K562 (cell line): Measurements from ENCODE around the gene RAPSN.

Experiments used
- CCNT2 ChIP-seq: IDR thresholded peaks from 2 replicates; pipeline ENCODE4 v1.6.1; 2011; ENCODE audit warnings: borderline replicate concordance, low read depth, mild to moderate bottlenecking, moderate library complexity, mixed read lengths, low read length; ENCODE audit not compliant: insufficient read length; ENCODE audit errors: extremely low read depth
- FIP1L1 ChIP-seq: fragments of 200-400 bp; formaldehyde crosslinking; IDR thresholded peaks from 2 replicates; pipeline ENCODE4 v1.6.1; 2018; ENCODE audit warnings: mild to moderate bottlenecking, low read depth, low read length; ENCODE audit not compliant: poor library complexity, severe bottlenecking
- IRF1 ChIP-seq: sonication (generic); formaldehyde crosslinking; IDR thresholded peaks from 2 replicates; pipeline ENCODE4 v1.8.0; 2022; ENCODE audit warnings: missing genetic modification reagents, mild to moderate bottlenecking, borderline replicate concordance
- KDM1A ChIP-seq, 2 experiments: fragments of 450-650 bp; IDR thresholded peaks; 2 replicates each; pipeline ENCODE4 v1.6.1; 2016; ENCODE audit warnings: mild to moderate bottlenecking in 2 of 2
- L3MBTL2 ChIP-seq: fragments of 450-650 bp; IDR thresholded peaks from 2 replicates; pipeline ENCODE4 v1.6.1; 2016; ENCODE audit warnings: mild to moderate bottlenecking, moderate library complexity
- NFIC ChIP-seq: fragments of 450-650 bp; IDR thresholded peaks from 2 replicates; pipeline ENCODE4 v1.6.1; 2017; ENCODE audit warnings: mild to moderate bottlenecking, inconsistent platforms
- RAD21 ChIP-seq, 2 experiments: fragments of 250-450 bp in 1 of 2; fragments of 450-650 bp in 1 of 2; sonication (Bioruptor Pico) in 1 of 2; formaldehyde crosslinking in 1 of 2; IDR thresholded peaks in 1 of 2; conservative IDR thresholded peaks in 1 of 2; 2 replicates each; pipeline versions ENCODE4 v1.4.0 to v1.8.0; 2020 to 2022; ENCODE audit warnings: mild to moderate bottlenecking in 2 of 2, moderate library complexity in 1 of 2
- TAF1 ChIP-seq: IDR thresholded peaks from 2 replicates; pipeline ENCODE4 v1.6.1; 2011; ENCODE audit warnings: mild to moderate bottlenecking, low read length, moderate library complexity; ENCODE audit not compliant: insufficient read depth, control insufficient read depth, severe bottlenecking; ENCODE audit errors: extremely low read depth
- TCF7 ChIP-seq: sonication (generic); IDR thresholded peaks from 2 replicates; pipeline ENCODE4 v1.6.1; 2016; ENCODE audit warnings: antibody characterized with exemption, borderline replicate concordance
- ZNF175 ChIP-seq: fragments of 200-800 bp; sonication (Bioruptor generic); IDR thresholded peaks from 2 replicates; pipeline ENCODE4 v1.6.1; 2016; ENCODE audit warnings: low read depth, mild to moderate bottlenecking, missing genetic modification characterization, missing compliant biosample characterization
- ZNF589 ChIP-seq: fragments of 200-800 bp; sonication (Bioruptor generic); IDR thresholded peaks from 2 replicates; pipeline ENCODE4 v1.6.1; 2016; ENCODE audit warnings: low read depth, missing genetic modification characterization, missing compliant biosample characterization
- TF ChIP-seq, protein P1 (sequence below), 2 experiments: fragments of 450-650 bp; formaldehyde crosslinking in 1 of 2; IDR thresholded peaks; 2 replicates each; pipeline versions ENCODE4 v1.4.0 to v1.6.1; 2014 to 2020; ENCODE audit warnings: mild to moderate bottlenecking in 2 of 2, borderline replicate concordance in 1 of 2, low read depth in 1 of 2

GRCh38 chr11:47442514-47442913 is 6.4 kb downstream of the RAPSN start:
- TF ChIP-seq KDM1A (IDR thresholded peaks at IDR 0.05) (no peak), TCF7 (no peak), ZNF175 (CRISPR knock-in tag) (no peak), ZNF589 (no peak), IRF1 (CRISPR knock-in tag) (no peak), FIP1L1 (no peak), CCNT2 (no peak), NFIC (no peak), RAD21 (CRISPR knock-in tag; conservative IDR thresholded peaks at IDR 0.05 in 1 of 2, IDR thresholded peaks at IDR 0.05 in 1 of 2) (no peak), L3MBTL2 (no peak), TAF1 (no peak)
- TF ChIP-seq, protein P1, sequence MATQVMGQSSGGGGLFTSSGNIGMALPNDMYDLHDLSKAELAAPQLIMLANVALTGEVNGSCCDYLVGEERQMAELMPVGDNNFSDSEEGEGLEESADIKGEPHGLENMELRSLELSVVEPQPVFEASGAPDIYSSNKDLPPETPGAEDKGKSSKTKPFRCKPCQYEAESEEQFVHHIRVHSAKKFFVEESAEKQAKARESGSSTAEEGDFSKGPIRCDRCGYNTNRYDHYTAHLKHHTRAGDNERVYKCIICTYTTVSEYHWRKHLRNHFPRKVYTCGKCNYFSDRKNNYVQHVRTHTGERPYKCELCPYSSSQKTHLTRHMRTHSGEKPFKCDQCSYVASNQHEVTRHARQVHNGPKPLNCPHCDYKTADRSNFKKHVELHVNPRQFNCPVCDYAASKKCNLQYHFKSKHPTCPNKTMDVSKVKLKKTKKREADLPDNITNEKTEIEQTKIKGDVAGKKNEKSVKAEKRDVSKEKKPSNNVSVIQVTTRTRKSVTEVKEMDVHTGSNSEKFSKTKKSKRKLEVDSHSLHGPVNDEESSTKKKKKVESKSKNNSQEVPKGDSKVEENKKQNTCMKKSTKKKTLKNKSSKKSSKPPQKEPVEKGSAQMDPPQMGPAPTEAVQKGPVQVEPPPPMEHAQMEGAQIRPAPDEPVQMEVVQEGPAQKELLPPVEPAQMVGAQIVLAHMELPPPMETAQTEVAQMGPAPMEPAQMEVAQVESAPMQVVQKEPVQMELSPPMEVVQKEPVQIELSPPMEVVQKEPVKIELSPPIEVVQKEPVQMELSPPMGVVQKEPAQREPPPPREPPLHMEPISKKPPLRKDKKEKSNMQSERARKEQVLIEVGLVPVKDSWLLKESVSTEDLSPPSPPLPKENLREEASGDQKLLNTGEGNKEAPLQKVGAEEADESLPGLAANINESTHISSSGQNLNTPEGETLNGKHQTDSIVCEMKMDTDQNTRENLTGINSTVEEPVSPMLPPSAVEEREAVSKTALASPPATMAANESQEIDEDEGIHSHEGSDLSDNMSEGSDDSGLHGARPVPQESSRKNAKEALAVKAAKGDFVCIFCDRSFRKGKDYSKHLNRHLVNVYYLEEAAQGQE (IDR thresholded peaks at IDR 0.05; ENCODE audit: borderline replicate concordance), result no peak
- TF ChIP-seq, protein P1 (CRISPR knock-in tag; IDR thresholded peaks at IDR 0.05; ENCODE audit: low read depth), result no peak
